Heart left ventricle (tissue), 13 donors: Measurements from ENCODE around the gene SPRED3.

Source experiments
- CTCF ChIP-seq, 12 donors: fragments of 200-600 bp; sonication (generic) in 4 of 12; IDR thresholded peaks; one replicate each; pipeline versions ENCODE4 v1.5.0 to v1.8.0; 2018 to 2022; ENCODE audit warnings: antibody characterized with exemption in 12 of 12, mild to moderate bottlenecking in 5 of 12
- POLR2A ChIP-seq, 2 donors: fragments of 450-650 bp; IDR thresholded peaks; one replicate each; pipeline ENCODE4 v1.6.1; 2017; ENCODE audit warnings: antibody characterized with exemption in 2 of 2, mild to moderate bottlenecking in 2 of 2, moderate library complexity in 2 of 2
- donor health status: ischemic (EF 13 %, LVEDD 7.1; RV severe dilation, severe dysfunction).
- donor health status: DM: no; HTN: yes; CAD: no.
- donor health status: DM: no; HTN: no; CAD: no.
- donor health status: ischemic (EF 25% LVEDD 6.9; RV normal size, moderate dysfunction).
- donor health status: ischemic (EF 25% LVEDD 5.7; RV mildly dilated, moderate dysfunction).
- donor health status: ischemic (EF 35%, LVEDD 5.7; RV mildly dilated, moderate dysfunction).
- donor health status: nonischemic (EF 11% LVEDD 7.7; RV severe dilation, severe dysfunction).
- donor health status: DM: yes; HTN: yes; CAD: no.
- donor health status: PGD.
- donor health status: ischemic (EF 29% LVEDD 5.4; RV normal size, mild dysfunction).
- donor health status: nonischemic (EF 23%, LVEDD 6.1; RV moderate dilation, normal function).

GRCh38 chr19:38351865-38352395 is 36.6 kb upstream of the SPRED3 start:
- TF ChIP-seq CTCF (IDR thresholded peaks at IDR 0.05): no peak
- no peak for TF ChIP-seq POLR2A (IDR thresholded peaks at IDR 0.05)
